Left cardiac atrium (tissue), 4 donors: ENCODE data around the gene SPRN. TPM values are rescaled to one million over a fixed set of nuclear protein-coding genes. Genes with fewer than 3 reads are reported as not detected.
"Not testable (repeated sequence)": the region's sequence is repeated elsewhere in the genome, so short reads cannot be mapped to it uniquely, and the experiment has no call there.

Experiments used
- ATAC-seq, 2 donors: fragments of 200-7000 bp; cut with Tn5 transposase; one replicate each; pipeline ENCODE4 v1.9.1; 2020; ENCODE audit warnings: mild to moderate bottlenecking in 2 of 2, moderate library complexity in 2 of 2
- DNase-seq: peaks from one replicate; pipeline ENCODE4 v3.0.0-alpha.2; 2020
- intact Hi-C, 2 donors: fragments of 100-400 bp; cut with DNase I; formaldehyde crosslinking; loops; one replicate each; pipeline versions ENCODE4 v1.14.1 to v1.15.1; 2022 to 2023
- total RNA-seq, 2 donors: library from RNA; stranded (reverse); fragmentation: NEBNext Ultra II Directional; extraction: Animal tissue kit (Norgen Biotek cat#: 25700); gene quantifications; one replicate each; pipeline ENCODE4 v1.2.1, GENCODE V29; 2021
- donor health status: DM: no; HTN: yes; CAD: no.
- donor health status: DM: no; HTN: yes; CAD: no; lungs with severe emphysema.
- donor health status: DM: yes; HTN: yes; CAD: no.
- donor health status: Dilated cardiomyopathy.

SPRN gene
- total RNA-seq, 2 donors from 2014 or later = not detected

DNA sequence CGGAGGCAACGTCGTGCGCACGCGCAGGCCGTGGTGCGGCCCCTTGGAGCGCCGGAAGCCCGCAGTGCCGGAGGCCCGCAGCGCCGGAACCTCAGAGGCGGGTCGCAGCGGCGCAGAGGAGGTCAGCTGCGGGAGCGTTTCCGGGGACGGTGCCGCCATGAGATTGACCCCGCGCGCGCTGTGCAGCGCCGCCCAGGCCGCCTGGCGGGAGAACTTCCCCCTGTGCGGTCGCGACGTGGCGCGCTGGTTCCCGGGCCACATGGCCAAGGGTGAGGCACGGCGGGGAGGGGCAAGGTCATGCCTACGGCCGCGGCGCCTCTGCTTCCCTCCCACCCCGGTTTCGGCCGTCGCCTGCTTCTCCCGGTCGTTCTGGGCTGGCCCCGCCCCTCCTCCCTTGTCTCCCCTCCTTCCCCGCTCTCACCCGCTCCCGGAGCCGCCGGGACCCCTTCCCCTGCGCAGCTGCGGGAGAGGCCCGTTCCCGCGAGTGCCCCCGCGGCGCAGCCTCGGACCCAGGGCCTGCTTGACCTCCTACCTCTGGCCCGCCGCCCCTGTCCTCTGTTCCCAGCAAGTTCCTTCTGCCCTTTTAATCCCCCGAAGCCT lies 30.3 kb downstream of the SPRN start, which contains the start of gene MTG1:
TSS of gene MTG1 (plus strand) at position 94 of the 600 bp plus-strand sequence. CDS start at position 158, 64 bp downstream.
- intact Hi-C loops = loop anchor here in 1 of 2 donors (2.0 kb wide), 1 partner anchor 65 kb away; no protein-coding TSS in a partner anchor

GRCh38 chr10:133393401-133394063 lies 30.9 kb downstream of the SPRN start:
- no peak for ATAC-seq

More for the DNA sequence above, 30.3 kb downstream of the SPRN start, which contains the start of gene MTG1:
- peak; percentile 96 for DNase-seq
- peak; percentile 97 to 99 for ATAC-seq

GRCh38 chr10:133391761-133392518 lies 32.5 kb downstream of the SPRN start:
- DNase-seq (no peak), ATAC-seq (no peak)
- intact Hi-C loops = no loop called here

More at GRCh38 chr10:133393401-133394063, 30.9 kb downstream of the SPRN start:
- intact Hi-C loops = loop anchor here in 1 of 2 donors (2.0 kb wide), 1 partner anchor 65 kb away; no protein-coding TSS in a partner anchor
- no peak for DNase-seq

DNA sequence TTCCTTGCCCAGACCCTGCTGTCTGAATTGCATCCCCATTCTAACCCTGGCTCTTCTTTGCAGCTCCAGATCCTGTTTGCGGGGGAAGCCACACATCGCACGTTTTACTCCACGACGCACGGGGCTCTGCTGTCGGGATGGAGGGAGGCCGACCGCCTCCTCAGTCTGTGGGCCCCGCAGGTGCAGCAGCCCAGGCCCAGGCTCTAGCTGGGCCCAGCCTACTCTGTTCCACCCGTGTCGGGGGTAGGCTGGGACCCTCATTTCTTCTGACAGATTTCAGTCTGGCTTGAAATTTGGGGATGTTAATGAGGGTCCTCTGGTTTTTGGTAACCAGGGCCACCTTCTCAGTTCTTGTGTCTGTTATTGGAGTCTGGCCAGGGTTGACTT lies 33.2 kb downstream of the SPRN start:
- ATAC-seq = no peak
- no peak for DNase-seq
- intact Hi-C loops = no loop called here

- no peak for DNase-seq
- ATAC-seq = no peak
- intact Hi-C loops = no loop called here
Observed at GRCh38 chr10:133390597-133391248, 33.7 kb downstream of the SPRN start.

DNA sequence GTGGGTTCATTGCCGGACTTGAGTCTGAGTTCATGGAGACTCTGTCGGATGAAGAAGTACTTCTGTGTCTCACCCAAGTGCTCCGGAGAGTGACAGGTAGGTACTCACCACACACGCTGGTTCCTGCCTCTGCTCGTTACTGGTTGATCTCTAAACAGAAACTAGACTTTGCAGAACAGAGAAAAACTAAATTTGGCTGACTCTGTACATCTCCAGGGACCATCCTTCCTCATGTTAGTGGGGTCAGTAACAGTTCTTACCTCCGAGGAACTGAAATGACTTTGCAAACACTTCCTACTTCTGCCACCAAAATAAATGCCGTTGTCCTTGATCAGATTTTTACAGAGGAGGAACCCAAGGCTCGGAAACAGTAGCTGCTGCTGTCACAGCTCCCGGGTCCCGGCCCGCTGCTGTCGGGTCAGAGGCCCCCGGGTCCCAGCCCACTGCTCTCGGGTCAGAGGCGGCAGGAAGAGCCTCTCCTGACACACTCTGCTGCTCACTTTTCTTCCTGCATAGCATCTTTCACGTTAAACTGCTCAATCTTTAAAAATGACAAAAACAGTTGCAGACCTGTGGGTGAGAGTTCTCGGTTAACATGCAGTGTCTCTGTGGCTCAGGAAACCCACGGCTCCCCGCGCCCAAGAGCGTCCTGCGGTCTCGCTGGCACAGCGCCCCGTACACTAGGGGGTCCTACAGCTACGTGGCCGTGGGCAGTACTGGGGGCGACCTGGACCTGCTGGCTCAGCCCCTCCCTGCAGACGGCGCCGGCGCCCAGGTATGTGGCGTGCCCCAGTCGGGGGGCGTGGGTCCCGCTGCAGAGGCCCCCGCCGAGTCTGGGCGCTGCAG lies 35.2 kb downstream of the SPRN start:
- peak; percentile 46 for DNase-seq
- no peak for ATAC-seq
- intact Hi-C loops = no loop called here

DNA sequence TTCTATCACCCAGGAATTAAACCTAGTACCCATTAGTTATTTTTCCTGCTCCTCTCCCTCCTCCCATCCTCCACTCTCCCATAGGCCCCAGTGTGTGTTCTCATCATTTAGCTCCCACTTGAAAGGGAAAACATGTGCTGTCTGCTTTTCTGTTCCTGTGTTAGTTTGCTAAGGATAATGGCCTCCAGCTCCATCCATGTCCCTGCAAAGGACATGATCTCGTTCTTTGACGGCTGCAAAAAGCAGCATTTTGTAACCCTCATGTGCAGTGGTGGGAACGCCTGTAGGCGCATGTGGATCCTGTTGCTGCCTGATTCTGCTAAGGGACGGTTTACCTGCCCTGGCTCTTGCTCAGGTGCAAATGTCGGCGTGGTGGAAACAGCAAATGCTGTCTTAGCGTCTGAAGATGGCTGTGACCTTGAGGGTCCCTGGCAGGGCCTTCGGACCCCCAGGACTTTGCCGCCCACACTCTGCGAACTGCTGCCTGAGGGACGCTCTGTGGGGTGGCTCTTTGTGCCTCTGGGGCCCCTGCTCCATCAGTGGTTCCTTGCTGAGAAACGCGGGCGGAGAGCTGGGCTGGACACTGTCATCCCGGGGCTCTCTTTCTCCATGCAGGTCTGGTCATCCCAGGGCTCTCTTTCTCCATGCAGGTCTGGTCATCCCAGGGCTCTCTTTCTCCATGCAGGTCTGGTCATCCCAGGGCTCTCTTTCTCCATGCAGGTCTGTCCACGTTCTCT lies 36.0 kb downstream of the SPRN start:
- DNase-seq = no peak
- ATAC-seq = no peak
- intact Hi-C loops = no loop called here

GRCh38 chr10:133386951-133387350 lies 37.5 kb downstream of the SPRN start:
- intact Hi-C loops, DNase-seq, ATAC-seq: not testable (repeated sequence)

DNA sequence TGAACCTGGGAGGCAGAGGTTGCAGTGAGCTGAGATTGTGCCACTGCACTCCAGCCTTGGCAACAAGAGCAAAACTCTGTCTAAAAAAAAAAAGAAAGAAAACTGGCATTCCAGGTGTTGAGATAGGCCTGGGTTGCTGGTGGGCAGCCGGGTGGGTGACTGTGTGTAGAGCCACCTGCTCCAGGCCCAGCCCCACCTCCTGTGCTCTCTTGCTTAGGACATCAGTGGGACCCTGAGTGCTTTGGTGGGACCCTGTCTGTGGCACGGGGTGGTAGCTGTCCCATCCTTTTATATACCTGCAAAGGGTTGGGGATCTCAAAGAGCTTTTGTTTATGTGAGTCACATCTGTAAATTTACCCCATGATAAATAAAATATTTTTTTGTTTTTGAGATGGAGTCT lies 39.2 kb downstream of the SPRN start:
- intact Hi-C loops = no loop called here
- DNase-seq (peak; percentile 7), ATAC-seq (no peak)

- DNase-seq (no peak), ATAC-seq (no peak)
- intact Hi-C loops = no loop called here
Observed at GRCh38 chr10:133384071-133384470, 40.4 kb downstream of the SPRN start.

DNA sequence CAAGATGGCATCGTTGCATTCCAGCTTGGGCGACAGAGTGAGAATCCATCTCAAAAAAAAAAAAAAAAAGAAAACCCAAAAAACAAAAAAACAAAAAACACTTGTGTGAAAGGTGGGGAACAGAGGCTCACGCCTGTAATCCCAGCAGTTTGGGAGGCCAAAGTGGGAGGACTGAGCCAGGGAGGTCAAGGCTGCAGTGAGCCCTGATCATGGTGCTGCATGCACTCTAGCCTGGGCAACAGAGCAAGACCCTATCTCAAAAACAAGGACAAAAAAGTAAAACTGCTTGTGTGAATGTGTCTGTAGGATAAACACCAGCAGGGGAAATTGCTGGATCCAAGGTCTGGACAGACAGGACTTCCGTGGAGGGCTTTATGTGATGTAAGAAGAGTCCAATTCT lies 40.9 kb downstream of the SPRN start:
- DNase-seq = no peak
- ATAC-seq = no peak
- intact Hi-C loops = no loop called here

DNA sequence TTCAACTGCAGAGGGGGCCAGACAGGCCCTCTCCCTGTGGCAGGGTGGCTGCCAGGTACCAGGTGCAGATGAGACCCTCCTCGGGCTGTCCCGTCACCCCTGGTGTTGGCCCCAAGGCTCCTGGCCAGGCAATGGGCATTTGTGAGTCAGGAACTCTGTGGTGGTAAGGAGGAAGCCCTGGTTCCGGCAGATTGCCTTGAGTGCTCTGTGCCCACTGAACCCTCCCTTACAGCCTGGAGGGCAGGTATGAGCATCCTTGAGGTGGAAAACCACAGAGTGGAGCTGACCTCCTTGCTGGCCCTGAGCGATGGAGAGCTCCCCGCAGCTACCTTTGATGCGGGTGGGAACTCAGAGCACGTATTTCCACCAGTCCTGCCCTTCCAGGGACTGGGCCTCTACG lies 43.4 kb downstream of the SPRN start:
- ATAC-seq = no peak
- intact Hi-C loops = no loop called here
- no peak for DNase-seq

GRCh38 chr10:133379801-133380666 lies 44.4 kb downstream of the SPRN start:
- intact Hi-C loops = no loop called here
- peak; percentile 38 for DNase-seq
- ATAC-seq = peak in 1 of 2 donors; percentile 10

DNA sequence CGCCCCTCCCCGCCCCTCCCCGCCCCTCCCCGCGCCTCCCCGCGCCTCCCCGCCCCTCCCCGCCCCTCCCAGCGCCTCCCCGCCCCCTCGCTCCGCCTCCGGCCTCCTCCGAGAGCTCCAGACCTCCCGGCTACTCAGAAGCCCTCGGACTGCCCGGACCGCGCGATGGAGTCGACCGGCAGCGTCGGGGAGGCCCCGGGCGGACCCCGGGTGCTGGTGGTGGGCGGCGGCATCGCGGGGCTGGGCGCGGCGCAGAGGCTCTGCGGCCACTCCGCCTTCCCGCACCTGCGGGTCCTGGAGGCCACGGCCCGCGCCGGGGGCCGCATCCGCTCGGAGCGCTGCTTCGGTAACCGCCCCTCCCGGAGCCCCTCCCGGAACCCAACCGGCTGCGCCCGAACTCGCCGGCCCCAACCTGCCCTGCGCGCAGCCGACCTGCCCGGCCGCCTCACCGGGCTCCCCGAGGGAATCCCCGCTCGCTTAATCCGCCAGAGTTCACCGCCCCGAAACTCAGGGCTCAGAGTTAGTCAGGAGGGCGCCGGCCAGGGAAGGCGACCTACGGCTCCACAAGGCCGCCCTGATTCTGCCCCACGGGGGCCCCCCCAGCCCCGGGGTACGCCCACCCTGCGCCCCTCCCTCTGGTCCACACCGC lies 45.1 kb downstream of the SPRN start, which contains the start of gene PAOX:
TSS of gene PAOX (plus strand) at position 111 of the 649 bp plus-strand sequence. CDS start at position 166, 55 bp downstream.
- DNase-seq (peak; percentile 79), ATAC-seq (peak; percentile 72 to 73)
- intact Hi-C loops = no loop called here

GRCh38 chr10:133378251-133379096 lies 46.0 kb downstream of the SPRN start:
- intact Hi-C loops = no loop called here
- DNase-seq = peak; percentile 74
- peak; percentile 86 for ATAC-seq
